ENCODE data around the gene ORM2. TPM values are rescaled to one million over a fixed set of nuclear protein-coding genes. Genes with fewer than 3 reads are reported as not detected.
"Not testable (repeated sequence)": the region's sequence is repeated elsewhere in the genome, so short reads cannot be mapped to it uniquely, and the experiment has no call there.

ORM2 gene
- polyA plus RNA-seq, 3 donors: not detected

DNA sequence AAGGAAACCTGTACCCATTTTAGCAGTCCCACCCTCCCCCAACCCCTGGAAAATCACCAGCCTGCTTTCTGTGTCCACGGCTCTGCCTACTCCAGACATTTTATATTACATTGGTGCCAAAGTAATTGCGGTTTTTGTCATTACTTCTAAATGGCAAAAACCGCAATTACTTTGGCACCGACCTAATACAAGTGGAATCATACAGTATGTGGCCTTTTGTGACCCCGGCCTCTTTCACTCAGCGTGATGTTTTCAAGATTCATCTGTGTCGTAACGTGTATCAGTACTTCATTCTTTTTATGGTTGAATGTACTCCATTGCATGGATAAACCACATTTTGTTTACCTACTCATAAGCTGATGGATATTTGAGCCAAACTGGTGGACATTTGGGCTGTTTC, 16.5 kb upstream of the ORM2 start:
- no peak for DNase-seq

DNA sequence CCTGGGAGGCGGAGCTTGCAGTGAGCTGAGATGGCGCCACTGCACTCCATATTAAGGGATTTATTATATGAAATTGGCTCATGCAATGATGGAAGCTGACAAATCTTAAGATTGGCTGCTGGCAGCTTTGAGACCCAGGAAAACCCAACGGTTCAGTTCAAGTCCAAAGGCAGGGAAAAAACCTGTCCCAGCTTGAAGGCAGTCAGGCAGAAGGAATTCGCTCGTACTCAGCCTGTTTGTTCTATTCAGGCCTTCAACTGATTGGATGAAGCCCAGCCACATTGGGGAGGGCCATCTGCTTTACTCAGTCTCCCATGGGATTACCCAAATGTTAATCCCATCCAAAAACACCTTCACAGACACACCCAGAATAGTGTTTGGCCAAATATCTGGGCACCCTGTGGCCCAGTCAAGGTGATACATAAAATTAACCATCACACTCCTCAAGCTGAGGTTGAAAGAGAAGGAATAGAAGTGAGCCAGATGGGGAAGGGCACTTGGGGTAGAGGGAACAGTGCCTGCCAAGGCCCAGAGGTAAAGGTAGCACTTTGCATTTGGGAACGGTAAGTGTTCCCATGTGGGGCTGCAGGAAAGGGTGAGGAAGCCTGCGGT, 15.3 kb upstream of the ORM2 start:
- DNase-seq: no peak

GRCh38 chr9:114314881-114315722, 14.6 kb upstream of the ORM2 start:
- no peak for DNase-seq

- no peak for DNase-seq
Measured at GRCh38 chr9:114315723-114316363, 13.8 kb upstream of the ORM2 start.

DNA sequence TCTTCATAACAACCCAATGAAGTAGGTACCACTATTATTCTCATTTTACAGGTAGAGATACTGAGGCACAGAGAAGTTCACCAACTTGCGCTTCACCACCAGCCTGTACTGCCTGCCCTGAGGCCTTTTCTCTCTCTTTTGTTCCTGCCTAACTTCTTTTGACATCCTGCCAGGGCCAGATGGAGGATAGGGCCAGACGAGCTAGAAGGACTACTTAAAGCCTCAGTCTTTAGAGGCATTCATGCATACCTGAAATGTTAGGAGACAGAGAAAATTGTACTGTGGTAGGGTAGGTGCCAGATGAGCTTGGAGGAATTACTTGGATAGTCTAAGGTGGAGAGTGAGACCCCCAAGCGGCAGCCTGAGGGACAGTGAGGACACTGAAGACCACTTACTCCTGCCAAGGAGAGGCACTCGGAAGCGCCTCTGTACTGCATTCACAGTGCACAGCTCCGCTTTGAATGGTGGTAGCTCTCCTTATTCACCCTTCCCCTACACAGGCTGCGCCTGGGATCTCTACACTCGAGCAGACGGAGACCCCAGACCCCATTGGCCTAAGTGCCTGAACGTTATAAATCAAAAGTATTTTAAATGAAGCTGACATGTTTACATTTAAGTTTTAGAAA, 13.0 kb upstream of the ORM2 start:
- no peak for DNase-seq

DNA sequence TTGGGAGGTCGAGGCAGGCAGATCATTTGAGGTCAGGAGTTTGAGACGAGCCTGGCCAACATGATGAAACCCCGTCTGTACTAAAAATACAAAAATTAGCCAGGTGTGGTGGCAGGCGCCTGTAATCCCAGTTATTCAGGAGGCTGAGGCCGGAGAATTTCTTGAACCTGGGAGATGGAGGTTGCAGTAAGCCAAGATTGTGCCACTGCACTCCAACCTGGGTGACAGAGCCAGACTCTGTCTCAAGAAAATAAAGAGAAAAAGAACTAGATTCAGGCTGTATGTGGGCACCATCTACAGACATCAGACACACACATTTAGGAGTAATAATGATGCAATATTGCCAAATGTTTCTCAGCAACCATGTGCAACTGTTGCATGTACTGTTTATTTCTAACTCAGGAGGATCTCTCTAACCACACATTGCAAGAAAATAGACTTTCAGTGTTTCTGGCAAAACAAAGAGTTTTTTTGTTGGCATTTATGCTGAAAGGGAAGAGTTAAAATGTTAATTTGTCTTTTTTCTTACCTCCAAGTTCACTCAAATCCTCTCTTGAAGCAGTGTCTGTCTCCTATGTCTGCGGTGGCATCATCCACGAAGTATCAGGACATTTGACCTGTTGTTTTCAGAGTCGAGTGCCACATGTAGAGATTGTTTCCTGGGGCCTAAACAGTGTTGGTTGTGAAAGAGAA, 11.9 kb upstream of the ORM2 start:
- DNase-seq: no peak

GRCh38 chr9:114318416-114318815, 11.3 kb upstream of the ORM2 start:
- DNase-seq: no peak

- no peak for DNase-seq
Measured at GRCh38 chr9:114319147-114319546, 10.5 kb upstream of the ORM2 start.

DNA sequence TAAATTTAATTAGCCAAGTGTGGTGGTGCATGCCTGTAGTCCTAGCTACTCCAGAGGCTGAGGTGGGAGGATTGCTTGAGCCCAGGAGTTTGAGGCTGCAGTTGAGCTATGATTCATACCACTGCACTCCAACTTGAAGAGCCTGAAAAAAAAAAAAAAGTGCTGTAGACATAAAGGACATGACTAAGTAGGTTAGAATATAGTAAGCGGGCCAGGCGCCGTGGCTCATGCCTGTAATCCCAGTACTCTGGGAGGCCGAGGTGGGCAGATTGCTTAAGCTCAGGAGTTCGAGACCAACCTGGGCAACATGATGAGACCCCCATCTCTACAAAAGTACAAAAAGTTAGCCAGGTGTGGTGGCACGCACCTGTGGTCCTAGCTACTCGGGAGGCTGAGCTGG, 9.0 kb upstream of the ORM2 start:
- not testable (repeated sequence) for DNase-seq

DNA sequence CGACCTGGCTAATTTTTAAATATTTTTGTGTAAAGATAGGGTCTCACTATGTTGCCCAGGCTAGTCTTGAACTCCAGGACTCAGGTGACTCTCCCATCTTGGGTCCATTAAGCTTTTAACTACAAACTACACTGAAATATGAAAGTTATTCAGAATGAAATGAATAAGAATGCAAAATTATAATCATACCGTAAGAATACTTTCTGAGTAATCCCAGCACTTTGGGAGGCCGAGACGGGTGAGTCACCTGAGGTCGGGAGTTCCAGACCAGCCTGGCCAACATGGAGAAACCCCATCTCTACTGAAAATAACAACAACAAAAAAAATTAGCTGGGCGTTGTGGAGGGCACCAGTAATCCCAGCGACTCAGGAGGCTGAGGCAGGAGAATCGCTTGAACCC, 7.9 kb upstream of the ORM2 start:
- DNase-seq: no peak

DNA sequence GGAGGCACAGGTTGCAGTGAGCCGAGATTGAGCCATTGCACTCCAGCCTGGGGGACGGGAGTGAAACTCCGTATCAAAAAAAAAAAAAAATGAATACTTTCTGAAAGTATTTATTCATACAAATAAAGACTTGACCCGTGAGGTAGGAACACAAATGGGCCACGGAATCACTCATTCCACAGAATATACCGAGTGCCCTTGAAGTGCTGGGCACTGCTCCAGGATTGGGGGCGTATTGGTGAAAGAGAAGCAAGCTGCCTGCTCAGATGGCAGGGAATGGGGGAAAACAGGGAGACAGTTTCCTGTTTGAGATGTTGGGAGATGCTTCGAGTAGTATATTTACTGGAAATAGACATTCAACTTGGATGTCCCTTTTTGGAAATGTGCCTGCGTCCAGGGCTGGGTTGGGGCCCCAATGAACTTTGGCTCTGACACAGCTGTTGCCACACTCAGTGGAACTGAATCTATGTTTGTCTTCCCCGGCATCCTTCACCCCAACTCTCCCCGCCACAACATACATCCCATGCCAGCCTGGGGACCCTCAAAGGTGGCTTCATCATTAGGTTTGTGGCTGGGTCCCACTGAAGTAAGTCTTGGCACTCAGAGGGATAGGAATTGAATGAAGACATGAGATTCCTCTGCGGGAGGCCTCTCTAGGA, 7.4 kb upstream of the ORM2 start:
- DNase-seq: not testable (repeated sequence)

DNA sequence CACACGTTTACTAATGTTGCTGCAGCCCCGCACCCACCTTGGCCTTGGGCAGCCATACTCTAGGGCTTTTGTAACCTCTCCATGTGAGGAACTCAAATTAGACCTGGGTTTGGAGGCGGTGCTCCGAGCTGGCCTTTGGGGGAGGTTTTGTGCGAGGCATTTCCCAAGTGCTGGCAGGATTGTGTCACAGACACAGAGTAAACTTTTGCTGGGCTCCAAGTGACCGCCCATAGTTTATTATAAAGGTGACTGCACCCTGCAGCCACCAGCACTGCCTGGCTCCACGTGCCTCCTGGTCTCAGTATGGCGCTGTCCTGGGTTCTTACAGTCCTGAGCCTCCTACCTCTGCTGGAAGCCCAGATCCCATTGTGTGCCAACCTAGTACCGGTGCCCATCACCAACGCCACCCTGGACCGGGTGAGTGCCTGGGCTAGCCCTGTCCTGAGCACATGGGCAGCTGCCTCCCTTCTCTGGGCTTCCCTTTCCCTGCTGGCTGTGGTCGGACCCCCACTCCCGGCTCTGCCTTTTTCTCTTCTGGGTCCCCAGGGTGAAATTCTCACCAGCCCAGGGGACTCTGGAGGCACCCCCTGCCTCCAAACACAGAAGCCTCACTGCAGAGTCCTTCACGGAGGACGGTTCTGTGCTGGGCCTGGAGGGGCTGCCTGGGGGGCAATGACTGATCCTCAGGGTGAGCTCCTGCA, 6.7 kb upstream of the ORM2 start, which contains the start of gene ORM1:
TSS of gene ORM1 (plus strand) at position 268 of the 701 bp plus-strand sequence. CDS start at position 304, 36 bp downstream.
- not testable (repeated sequence) for DNase-seq

DNA sequence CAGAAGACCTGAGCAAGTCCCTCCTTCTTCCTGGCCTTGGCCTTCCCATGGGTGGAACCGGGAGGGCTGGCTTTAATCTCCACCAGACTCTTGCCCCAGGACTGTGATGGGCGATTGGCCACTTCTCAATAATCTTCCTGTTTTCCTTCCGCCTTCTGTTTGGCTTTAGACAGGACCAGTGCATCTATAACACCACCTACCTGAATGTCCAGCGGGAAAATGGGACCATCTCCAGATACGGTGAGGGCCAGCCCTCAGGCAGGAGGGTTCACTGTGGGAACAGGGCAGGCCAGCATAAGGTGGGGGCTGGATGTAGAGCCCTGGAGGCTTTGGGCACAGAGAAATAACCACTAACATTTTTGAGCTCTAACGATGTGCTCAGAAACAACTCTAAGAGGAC, 5.8 kb upstream of the ORM2 start:
- DNase-seq: not testable (repeated sequence)

DNA sequence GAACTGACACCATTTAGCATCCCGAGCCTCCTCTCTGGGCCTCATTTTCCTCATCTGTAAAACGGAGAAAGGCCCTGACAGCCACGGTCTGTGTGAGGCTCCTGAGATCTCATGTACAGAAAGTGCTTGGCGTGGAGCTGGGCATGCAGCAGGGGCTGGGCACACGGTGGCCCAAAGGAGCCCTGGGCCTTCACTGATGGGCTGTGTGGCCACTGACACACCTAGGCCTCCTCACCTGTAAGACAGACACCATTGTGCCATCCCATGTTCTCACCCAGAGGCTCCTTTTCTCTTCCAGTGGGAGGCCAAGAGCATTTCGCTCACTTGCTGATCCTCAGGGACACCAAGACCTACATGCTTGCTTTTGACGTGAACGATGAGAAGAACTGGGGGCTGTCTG, 5.2 kb upstream of the ORM2 start:
- no peak for DNase-seq

GRCh38 chr9:114324965-114325364, 4.7 kb upstream of the ORM2 start:
- DNase-seq: not testable (repeated sequence)

DNA sequence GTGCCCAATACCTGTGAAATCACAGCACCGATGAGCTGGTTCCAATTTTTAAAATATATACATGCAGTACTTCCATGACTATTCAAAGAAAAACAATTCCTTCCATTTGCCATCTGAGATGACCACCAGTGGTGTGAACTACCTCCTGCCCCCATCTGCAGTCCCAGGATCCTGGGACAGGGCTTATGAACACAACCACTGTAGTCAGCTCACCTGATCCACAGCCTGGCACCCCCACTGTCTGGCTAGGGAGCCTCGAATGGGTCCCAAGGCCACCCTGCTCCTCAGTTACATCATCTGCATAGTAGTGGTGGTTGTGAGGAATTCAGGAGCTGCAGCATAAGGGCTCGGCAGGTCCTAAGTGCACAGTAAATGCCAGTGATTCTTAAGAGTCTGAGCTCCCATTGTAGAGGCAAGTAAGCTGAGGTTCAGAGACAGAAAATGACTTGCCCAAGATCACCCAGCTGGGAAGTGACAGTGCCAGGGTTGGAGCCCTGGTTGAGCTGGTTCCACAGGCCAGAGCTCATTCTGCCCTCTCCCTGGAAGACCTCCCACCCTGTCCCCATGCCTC, 3.9 kb upstream of the ORM2 start:
- DNase-seq: not testable (repeated sequence)

GRCh38 chr9:114327749-114328148, 1.9 kb upstream of the ORM2 start:
- no peak for DNase-seq

DNA sequence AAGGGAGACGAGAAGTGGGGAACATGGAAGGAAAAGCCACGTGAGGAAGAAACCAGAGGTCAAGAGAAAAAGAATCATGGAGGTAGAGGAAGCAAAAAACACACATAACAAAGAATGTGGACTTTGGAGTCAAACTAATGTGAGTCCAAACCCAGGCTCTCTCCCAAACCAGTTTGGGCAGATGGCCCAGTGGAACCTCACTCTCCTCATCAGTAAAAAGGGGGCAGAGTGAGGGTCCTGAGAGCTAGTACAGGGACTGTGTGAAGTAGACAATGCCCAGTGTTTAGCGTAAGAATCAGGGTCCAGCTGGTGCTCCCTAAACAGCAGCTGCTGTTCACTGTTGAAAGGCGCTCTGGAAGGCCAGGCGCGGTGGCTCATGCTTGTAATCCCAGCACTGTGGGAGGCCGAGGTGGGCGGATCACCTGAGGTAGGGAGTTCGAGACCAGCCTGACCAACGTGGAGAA, 1.3 kb upstream of the ORM2 start:
- DNase-seq: not testable (repeated sequence)

DNA sequence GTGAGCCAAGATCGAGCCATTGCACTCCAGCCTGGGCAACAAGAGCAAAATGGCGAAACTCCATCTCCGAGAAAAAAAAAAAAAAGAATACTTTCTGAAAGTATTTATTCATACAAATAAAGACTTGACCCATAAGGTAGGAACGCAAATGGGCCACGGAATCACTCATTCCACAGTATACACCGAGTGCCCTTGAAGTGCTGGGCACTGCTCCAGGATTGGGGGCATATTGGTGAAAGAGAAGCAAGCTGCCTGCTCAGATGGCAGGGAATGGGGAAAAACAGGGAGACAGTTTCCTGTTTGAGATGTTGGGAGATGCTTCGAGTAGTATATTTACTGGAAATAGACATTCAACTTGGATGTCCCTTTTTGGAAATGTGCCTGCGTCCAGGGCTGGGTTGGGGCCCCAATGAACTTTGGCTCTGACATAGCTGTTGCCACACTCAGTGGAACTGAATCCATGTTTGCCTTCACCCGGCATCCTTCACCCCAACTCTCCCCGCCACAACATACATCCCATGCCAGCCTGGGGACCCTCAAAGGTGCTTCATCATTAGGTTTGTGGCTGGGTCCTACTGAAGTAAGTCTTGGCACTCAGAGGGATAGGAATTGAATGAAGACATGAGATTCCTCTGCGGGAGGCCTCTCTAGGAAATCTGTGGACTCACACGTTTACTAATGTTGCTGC, 588 bp upstream of the ORM2 start:
- not testable (repeated sequence) for DNase-seq
